Esophagus muscularis mucosa (tissue), 3 donors: ENCODE measurements around the gene MESP2.

ENCODE experiments used
- CTCF ChIP-seq, 3 experiments: fragments of 200-600 bp in 2 of 3; fragments of 450-650 bp in 1 of 3; sonication (generic) in 2 of 3; IDR thresholded peaks; one replicate each; pipeline ENCODE4 v1.5.1; 2017 to 2019; ENCODE audit warnings: antibody characterized with exemption in 3 of 3, mild to moderate bottlenecking in 2 of 3, moderate library complexity in 1 of 3
- POLR2A ChIP-seq: fragments of 450-650 bp; IDR thresholded peaks from one replicate; pipeline ENCODE4 v1.6.1; 2017; ENCODE audit warnings: antibody characterized with exemption, moderate library complexity, mild to moderate bottlenecking, low read depth
- POLR2AphosphoS5 ChIP-seq, 2 donors: sonication (generic); formaldehyde crosslinking; IDR thresholded peaks; one replicate each; pipeline ENCODE4 v1.6.1; 2017; ENCODE audit warnings: antibody characterized with exemption in 2 of 2

GRCh38 chr15:89754361-89755154, 21.6 kb upstream of the MESP2 start:
- TF ChIP-seq CTCF (IDR thresholded peaks at IDR 0.05) (no peak), POLR2A (no peak), POLR2AphosphoS5 (IDR thresholded peaks at IDR 0.05) (no peak)
